ENCODE data around the gene STAG2.
"Not testable (repeated sequence)": the region's sequence is repeated elsewhere in the genome, so short reads cannot be mapped to it uniquely, and the experiment has no call there.

The STAG2 gene

GRCh38 chrX:123961268-123962005 lies at the start of gene STAG2:
Gene STAG2, plus strand, starts transcription at chrX:123961706. Its CDS starts 60,922 bp downstream, at chrX:124022628.
- H3K4me3 ChIP-seq (ENCODE audit: low read depth in 1 of 2, low read length in 2 of 2), result peak within 1 kb of the TSS; percentile 79 to 84

GRCh38 chrX:123917069-123917468 lies 44.4 kb upstream of the STAG2 start:
- no peak overlapping the region for H3K4me3 ChIP-seq (ENCODE audit: low read depth in 1 of 2, low read length in 2 of 2)
- no peaks in the 10 kb centered on the region for H3K9me3 ChIP-seq (ENCODE audit: control insufficient read depth in 1 of 2, low read length in 2 of 2)
- H3K27me3 ChIP-seq (ENCODE audit: low read depth, low read length), result no peaks in the 10 kb centered on the region
- no peak overlapping the region for H3K27ac ChIP-seq (ENCODE audit: low read length)
- no peaks in the 10 kb centered on the region for H3K4me1 ChIP-seq (ENCODE audit: control insufficient read depth in 1 of 2, insufficient read depth in 2 of 2, low read length in 2 of 2)
- no peaks in the 10 kb centered on the region for H3K36me3 ChIP-seq (ENCODE audit: control insufficient read depth in 1 of 2, insufficient read depth in 2 of 2, low read length in 2 of 2)

More at GRCh38 chrX:123961268-123962005, at the start of gene STAG2:
- peak within 1 kb of the TSS; percentile 98 for H3K27ac ChIP-seq (ENCODE audit: low read length)
- H3K9me3 ChIP-seq (ENCODE audit: control insufficient read depth in 1 of 2, low read length in 2 of 2), result no peaks in the 10 kb centered on the region
- no peaks in the 10 kb centered on the region for H3K36me3 ChIP-seq (ENCODE audit: control insufficient read depth in 1 of 2, insufficient read depth in 2 of 2, low read length in 2 of 2)
- H3K4me1 ChIP-seq (ENCODE audit: control insufficient read depth in 1 of 2, insufficient read depth in 2 of 2, low read length in 2 of 2), result peaks cover 0 to 3% of the 10 kb centered on the region in 2 donors
- H3K27me3 ChIP-seq (ENCODE audit: low read depth, low read length), result no peaks in the 10 kb centered on the region

GRCh38 chrX:123918106-123918721 lies 43.3 kb upstream of the STAG2 start:
- Histone ChIP-seq H3K36me3 (ENCODE audit: control insufficient read depth in 1 of 2, insufficient read depth in 2 of 2, low read length in 2 of 2) (no peaks in the 10 kb centered on the region), H3K27me3 (ENCODE audit: low read depth, low read length) (no peaks in the 10 kb centered on the region), H3K27ac (ENCODE audit: low read length) (no peak overlapping the region), H3K4me1 (ENCODE audit: control insufficient read depth in 1 of 2, insufficient read depth in 2 of 2, low read length in 2 of 2) (no peaks in the 10 kb centered on the region), H3K9me3 (ENCODE audit: control insufficient read depth in 1 of 2, low read length in 2 of 2) (no peaks in the 10 kb centered on the region), H3K4me3 (ENCODE audit: low read depth in 1 of 2, low read length in 2 of 2) (no peak overlapping the region)

GRCh38 chrX:123920105-123920785 lies 41.3 kb upstream of the STAG2 start:
- Histone ChIP-seq H3K4me1 (ENCODE audit: control insufficient read depth in 1 of 2, insufficient read depth in 2 of 2, low read length in 2 of 2) (no peaks in the 10 kb centered on the region), H3K9me3 (ENCODE audit: control insufficient read depth in 1 of 2, low read length in 2 of 2) (no peaks in the 10 kb centered on the region), H3K36me3 (ENCODE audit: control insufficient read depth in 1 of 2, insufficient read depth in 2 of 2, low read length in 2 of 2) (no peaks in the 10 kb centered on the region)

GRCh38 chrX:123923211-123923610 lies 38.3 kb upstream of the STAG2 start:
- Histone ChIP-seq H3K4me3 (ENCODE audit: low read depth in 1 of 2, low read length in 2 of 2) (no peak overlapping the region), H3K4me1 (ENCODE audit: control insufficient read depth in 1 of 2, insufficient read depth in 2 of 2, low read length in 2 of 2) (no peaks in the 10 kb centered on the region), H3K36me3 (ENCODE audit: control insufficient read depth in 1 of 2, insufficient read depth in 2 of 2, low read length in 2 of 2) (no peaks in the 10 kb centered on the region), H3K9me3 (ENCODE audit: control insufficient read depth in 1 of 2, low read length in 2 of 2) (no peaks in the 10 kb centered on the region), H3K27me3 (ENCODE audit: low read depth, low read length) (no peaks in the 10 kb centered on the region), H3K27ac (ENCODE audit: low read length) (no peak overlapping the region)

More at GRCh38 chrX:123920105-123920785, 41.3 kb upstream of the STAG2 start:
- H3K27ac ChIP-seq (ENCODE audit: low read length), result no peak overlapping the region
- no peaks in the 10 kb centered on the region for H3K27me3 ChIP-seq (ENCODE audit: low read depth, low read length)
- H3K4me3 ChIP-seq (ENCODE audit: low read depth in 1 of 2, low read length in 2 of 2), result no peak overlapping the region

GRCh38 chrX:123924186-123924585 lies 37.3 kb upstream of the STAG2 start:
- Histone ChIP-seq H3K9me3 (ENCODE audit: control insufficient read depth in 1 of 2, low read length in 2 of 2) (no peaks in the 10 kb centered on the region), H3K27me3 (ENCODE audit: low read depth, low read length) (no peaks in the 10 kb centered on the region), H3K36me3 (ENCODE audit: control insufficient read depth in 1 of 2, insufficient read depth in 2 of 2, low read length in 2 of 2) (no peaks in the 10 kb centered on the region), H3K27ac (ENCODE audit: low read length) (no peak overlapping the region), H3K4me3 (ENCODE audit: low read depth in 1 of 2, low read length in 2 of 2) (no peak overlapping the region), H3K4me1 (ENCODE audit: control insufficient read depth in 1 of 2, insufficient read depth in 2 of 2, low read length in 2 of 2) (no peaks in the 10 kb centered on the region)

GRCh38 chrX:123927845-123928244 lies 33.7 kb upstream of the STAG2 start:
- Histone ChIP-seq H3K4me3 (ENCODE audit: low read depth in 1 of 2, low read length in 2 of 2) (no peak overlapping the region), H3K4me1 (ENCODE audit: control insufficient read depth in 1 of 2, insufficient read depth in 2 of 2, low read length in 2 of 2) (no peaks in the 10 kb centered on the region), H3K27ac (ENCODE audit: low read length) (no peak overlapping the region), H3K36me3 (ENCODE audit: control insufficient read depth in 1 of 2, insufficient read depth in 2 of 2, low read length in 2 of 2) (no peaks in the 10 kb centered on the region), H3K27me3 (ENCODE audit: low read depth, low read length) (no peaks in the 10 kb centered on the region), H3K9me3 (ENCODE audit: control insufficient read depth in 1 of 2, low read length in 2 of 2) (no peaks in the 10 kb centered on the region)

- not testable (repeated sequence) for H3K4me1 ChIP-seq (ENCODE audit: control insufficient read depth in 1 of 2, insufficient read depth in 2 of 2, low read length in 2 of 2); H3K4me3 ChIP-seq (ENCODE audit: low read depth in 1 of 2, low read length in 2 of 2); H3K27ac ChIP-seq (ENCODE audit: low read length); H3K27me3 ChIP-seq (ENCODE audit: low read depth, low read length); H3K9me3 ChIP-seq (ENCODE audit: control insufficient read depth in 1 of 2, low read length in 2 of 2); H3K36me3 ChIP-seq (ENCODE audit: control insufficient read depth in 1 of 2, insufficient read depth in 2 of 2, low read length in 2 of 2)
These were observed 29.5 kb upstream of the STAG2 start for GRCh38 chrX:123932055-123932454.

GRCh38 chrX:123943074-123943473 lies 18.4 kb upstream of the STAG2 start:
- no peaks in the 10 kb centered on the region for H3K9me3 ChIP-seq (ENCODE audit: control insufficient read depth in 1 of 2, low read length in 2 of 2)
- H3K36me3 ChIP-seq (ENCODE audit: control insufficient read depth in 1 of 2, insufficient read depth in 2 of 2, low read length in 2 of 2), result no peaks in the 10 kb centered on the region
- H3K4me3 ChIP-seq (ENCODE audit: low read depth in 1 of 2, low read length in 2 of 2), result no peak overlapping the region
- H3K27ac ChIP-seq (ENCODE audit: low read length), result no peak overlapping the region
- H3K4me1 ChIP-seq (ENCODE audit: control insufficient read depth in 1 of 2, insufficient read depth in 2 of 2, low read length in 2 of 2), result no peaks in the 10 kb centered on the region
- no peaks in the 10 kb centered on the region for H3K27me3 ChIP-seq (ENCODE audit: low read depth, low read length)

GRCh38 chrX:123943488-123943887 lies 18.0 kb upstream of the STAG2 start:
- no peaks in the 10 kb centered on the region for H3K36me3 ChIP-seq (ENCODE audit: control insufficient read depth in 1 of 2, insufficient read depth in 2 of 2, low read length in 2 of 2)
- H3K4me3 ChIP-seq (ENCODE audit: low read depth in 1 of 2, low read length in 2 of 2), result no peak overlapping the region
- H3K9me3 ChIP-seq (ENCODE audit: control insufficient read depth in 1 of 2, low read length in 2 of 2), result no peaks in the 10 kb centered on the region
- no peaks in the 10 kb centered on the region for H3K27me3 ChIP-seq (ENCODE audit: low read depth, low read length)
- H3K27ac ChIP-seq (ENCODE audit: low read length), result no peak overlapping the region
- H3K4me1 ChIP-seq (ENCODE audit: control insufficient read depth in 1 of 2, insufficient read depth in 2 of 2, low read length in 2 of 2), result no peaks in the 10 kb centered on the region

GRCh38 chrX:123949846-123950245 lies 11.7 kb upstream of the STAG2 start:
- H3K4me1 ChIP-seq (ENCODE audit: control insufficient read depth in 1 of 2, insufficient read depth in 2 of 2, low read length in 2 of 2), result no peaks in the 10 kb centered on the region
- H3K27me3 ChIP-seq (ENCODE audit: low read depth, low read length), result no peaks in the 10 kb centered on the region

More at GRCh38 chrX:123949846-123950245, 11.7 kb upstream of the STAG2 start:
- Histone ChIP-seq H3K27ac (ENCODE audit: low read length) (no peak overlapping the region), H3K36me3 (ENCODE audit: control insufficient read depth in 1 of 2, insufficient read depth in 2 of 2, low read length in 2 of 2) (no peaks in the 10 kb centered on the region), H3K9me3 (ENCODE audit: control insufficient read depth in 1 of 2, low read length in 2 of 2) (no peaks in the 10 kb centered on the region), H3K4me3 (ENCODE audit: low read depth in 1 of 2, low read length in 2 of 2) (no peak overlapping the region)

All from muscle layer of duodenum (tissue), 2 donors.